A549 (cell line): ENCODE results near the gene NIBAN1. TPM values are rescaled to one million over a fixed set of nuclear protein-coding genes. Genes with fewer than 3 reads are reported as not detected.
"Not testable (repeated sequence)": the region's sequence is repeated elsewhere in the genome, so short reads cannot be mapped to it uniquely, and the experiment has no call there.

Source experiments
- ATAC-seq, 2 experiments: fragments of 200-7000 bp in 1 of 2; fragments of >200 bp in 1 of 2; cut with Nextera tagmentation in 1 of 2; cut with Tn5 transposase in 1 of 2; 3 replicates each; pipeline versions ENCODE4 v1.8.0 to v1.9.1; 2018 to 2020; ENCODE audit warnings: mild to moderate bottlenecking in 1 of 2, moderate library complexity in 1 of 2
- CTCF ChIA-PET: fragments of 300-600 bp; sonication (Branson Sonifier 250); formaldehyde crosslinking; extraction: SDS; loops from one replicate; lab custom pipeline; 2021; ENCODE audit warnings: antibody characterized with exemption, inconsistent platforms; lab: Yijun Ruan, JAX
- POLR2A ChIA-PET: fragments of 350-600 bp; formaldehyde crosslinking; extraction: SDS; loops from one replicate; lab custom pipeline; 2021; ENCODE audit warnings: antibody characterized with exemption, inconsistent platforms; lab: Yijun Ruan, JAX
- DNase-seq, 2 experiments: peaks; one replicate each; pipeline versions ENCODE4 v3.0.0 to v3.0.0-alpha.2; 2011 to 2016; ENCODE audit warnings: low read depth in 1 of 2, low spot score in 1 of 2
- FAIRE-seq: peaks from 2 replicates; lab custom pipeline; 2011; peaks lifted over from hg19 to GRCh38; lab: Jason Lieb, UNC
- H3K27ac ChIP-seq, 2 experiments: fragments of >200 bp; sonication (Bioruptor Twin); formaldehyde crosslinking; 3 replicates each; pipeline ENCODE4 v1.5.1; 2016 to 2017
- H3K4me1 ChIP-seq: fragments of >200 bp; sonication (Bioruptor Twin); formaldehyde crosslinking; 3 replicates; pipeline ENCODE4 v1.6.1; 2016
- H3K4me2 ChIP-seq: fragments of >200 bp; sonication (Bioruptor Twin); formaldehyde crosslinking; 3 replicates; pipeline ENCODE4 v1.6.1; 2016
- H3K4me3 ChIP-seq: fragments of >200 bp; sonication (Bioruptor Twin); formaldehyde crosslinking; 3 replicates; pipeline ENCODE4 v1.5.1; 2016
- H3K9me3 ChIP-seq: fragments of >200 bp; sonication (Bioruptor Twin); formaldehyde crosslinking; 3 replicates; pipeline ENCODE4 v1.6.1; 2016
- EHMT2 ChIP-seq: fragments of 200-600 bp; sonication (generic); IDR thresholded peaks from 2 replicates; pipeline ENCODE4 v1.6.1; 2016; ENCODE audit warnings: antibody characterized with exemption, low read depth, mild to moderate bottlenecking, moderate library complexity
- HDAC2 ChIP-seq: fragments of 200-600 bp; sonication (generic); IDR thresholded peaks from 2 replicates; pipeline ENCODE4 v1.6.1; 2016
- MAFK ChIP-seq: fragments of 450-650 bp; IDR thresholded peaks from 2 replicates; pipeline ENCODE4 v1.6.1; 2014; ENCODE audit not compliant: partially characterized antibody
- MYC ChIP-seq: IDR thresholded peaks from 2 replicates; pipeline ENCODE4 v1.6.1; 2012; ENCODE audit warnings: mild to moderate bottlenecking, inconsistent platforms, low read length, improper control_type of control experiment, borderline replicate concordance
- POLR2AphosphoS2 ChIP-seq: conservative IDR thresholded peaks from 2 replicates; pipeline ENCODE4 v1.6.1; 2012; ENCODE audit warnings: low read length, improper control_type of control experiment, inconsistent platforms
- ZC3H11A ChIP-seq: fragments of 450-650 bp; IDR thresholded peaks from 2 replicates; pipeline ENCODE4 v1.6.1; 2014; ENCODE audit warnings: antibody characterized with exemption, mild to moderate bottlenecking
- WGBS: methylation state at CpG from one replicate; pipeline ENCODE4 v1.1.6; 2017; ENCODE audit errors: missing lambda C conversion rate; 5-methylcytosine and 5-hydroxymethylcytosine counted together
- polyA plus RNA-seq, 4 experiments: library from polyadenylated mRNA; depleted of rRNA in 3 of 4; stranded (reverse); fragments of >200 nt; fragmentation: RNase III in 1 of 4; extraction: RNeasy Plus Mini Kit Qiagen cat#74134 plus additional on column Dnase treatment in 1 of 4; gene quantifications; 2 replicates in 3 of 4; 3 replicates in 1 of 4; pipeline ENCODE4 v1.2.3, GENCODE V29; 2011 to 2017
- TF ChIP-seq, protein P1 (sequence below): IDR thresholded peaks from 2 replicates; pipeline ENCODE4 v1.6.1; 2012; ENCODE audit warnings: low read depth, borderline replicate concordance
- TF ChIP-seq, protein P2 (sequence below): fragments of >200 bp; sonication (Bioruptor Twin); formaldehyde crosslinking; IDR thresholded peaks from 3 replicates; pipeline ENCODE4 v1.5.1; 2016
- TF ChIP-seq, protein P3 (sequence below): fragments of 250-450 bp; sonication (Bioruptor Pico); IDR thresholded peaks from 2 replicates; pipeline ENCODE4 v1.5.0; 2020; ENCODE audit warnings: low read depth, mild to moderate bottlenecking, moderate library complexity
- TF ChIP-seq, protein P4 (sequence below): fragments of 150-350 bp; IDR thresholded peaks from 2 replicates; pipeline ENCODE4 v1.6.1; 2014; ENCODE audit warnings: low read depth, mild to moderate bottlenecking, low read length
- TF ChIP-seq, protein P5 (sequence below): IDR thresholded peaks from 2 replicates; pipeline ENCODE4 v1.6.1; 2012
- TF ChIP-seq, protein P6 (sequence below): fragments of >200 bp; sonication (Bioruptor Twin); formaldehyde crosslinking; IDR thresholded peaks from 2 replicates; pipeline ENCODE4 v1.6.1; 2016

Gene NIBAN1
- polyA plus RNA-seq, 2 of the 4 experiments (the other 2 are of a cell fraction): 0.35 to 12.7 TPM

DNA sequence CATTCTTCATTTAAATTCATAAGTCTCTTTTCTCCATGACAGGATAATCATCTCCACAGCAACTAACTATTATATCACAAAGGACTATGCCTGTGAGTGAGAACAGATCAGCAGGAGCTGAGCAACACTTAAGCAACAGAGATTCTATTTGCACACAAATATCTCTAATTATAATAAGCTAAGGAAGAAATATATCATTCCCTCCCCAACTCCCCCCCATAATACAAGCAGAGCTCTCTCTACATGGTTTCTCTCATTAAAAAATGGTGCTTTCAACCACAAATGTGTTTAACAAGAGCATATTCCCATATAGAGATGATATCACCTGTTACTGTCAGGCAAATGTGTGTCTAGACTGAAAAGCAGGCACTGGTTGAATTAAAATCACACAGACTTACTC is 34.5 kb upstream of the NIBAN1 start (continued):
- TF ChIP-seq, protein P1, sequence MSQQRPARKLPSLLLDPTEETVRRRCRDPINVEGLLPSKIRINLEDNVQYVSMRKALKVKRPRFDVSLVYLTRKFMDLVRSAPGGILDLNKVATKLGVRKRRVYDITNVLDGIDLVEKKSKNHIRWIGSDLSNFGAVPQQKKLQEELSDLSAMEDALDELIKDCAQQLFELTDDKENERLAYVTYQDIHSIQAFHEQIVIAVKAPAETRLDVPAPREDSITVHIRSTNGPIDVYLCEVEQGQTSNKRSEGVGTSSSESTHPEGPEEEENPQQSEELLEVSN: no peak
- TF ChIP-seq, protein P2, sequence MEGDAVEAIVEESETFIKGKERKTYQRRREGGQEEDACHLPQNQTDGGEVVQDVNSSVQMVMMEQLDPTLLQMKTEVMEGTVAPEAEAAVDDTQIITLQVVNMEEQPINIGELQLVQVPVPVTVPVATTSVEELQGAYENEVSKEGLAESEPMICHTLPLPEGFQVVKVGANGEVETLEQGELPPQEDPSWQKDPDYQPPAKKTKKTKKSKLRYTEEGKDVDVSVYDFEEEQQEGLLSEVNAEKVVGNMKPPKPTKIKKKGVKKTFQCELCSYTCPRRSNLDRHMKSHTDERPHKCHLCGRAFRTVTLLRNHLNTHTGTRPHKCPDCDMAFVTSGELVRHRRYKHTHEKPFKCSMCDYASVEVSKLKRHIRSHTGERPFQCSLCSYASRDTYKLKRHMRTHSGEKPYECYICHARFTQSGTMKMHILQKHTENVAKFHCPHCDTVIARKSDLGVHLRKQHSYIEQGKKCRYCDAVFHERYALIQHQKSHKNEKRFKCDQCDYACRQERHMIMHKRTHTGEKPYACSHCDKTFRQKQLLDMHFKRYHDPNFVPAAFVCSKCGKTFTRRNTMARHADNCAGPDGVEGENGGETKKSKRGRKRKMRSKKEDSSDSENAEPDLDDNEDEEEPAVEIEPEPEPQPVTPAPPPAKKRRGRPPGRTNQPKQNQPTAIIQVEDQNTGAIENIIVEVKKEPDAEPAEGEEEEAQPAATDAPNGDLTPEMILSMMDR: no peak

DNA sequence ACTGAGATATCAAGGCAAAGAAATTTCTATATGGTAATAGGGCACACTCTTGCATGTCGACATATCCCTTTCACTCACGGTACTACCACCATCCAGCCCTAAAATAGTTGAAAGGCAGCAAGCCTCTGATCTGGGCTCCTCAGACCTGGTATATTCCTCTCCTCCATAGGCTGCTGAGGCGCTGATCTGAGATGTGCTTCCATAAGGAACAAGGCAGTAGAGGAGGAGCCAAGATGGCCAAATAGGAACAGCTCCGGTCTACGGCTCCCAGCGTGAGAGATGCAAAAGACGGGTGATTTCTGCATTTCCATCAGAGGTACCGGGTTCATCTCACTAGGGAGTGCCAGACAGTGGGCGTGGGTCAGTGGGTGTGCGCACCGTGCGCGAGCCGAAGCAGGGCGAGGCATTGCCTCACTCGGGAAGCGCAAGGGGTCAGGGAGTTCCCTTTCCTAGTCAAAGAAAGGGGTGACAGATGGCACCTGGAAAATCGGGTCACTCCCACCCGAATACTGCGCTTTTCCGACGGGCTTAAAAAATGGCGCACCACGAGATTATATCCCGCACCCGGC is 27.1 kb upstream of the NIBAN1 start:
- H3K4me1 ChIP-seq, H3K4me2 ChIP-seq, POLR2A ChIA-PET, H3K9me3 ChIP-seq, CTCF ChIA-PET, FAIRE-seq, H3K27ac ChIP-seq, ATAC-seq, DNase-seq, H3K4me3 ChIP-seq: not testable (repeated sequence)
- 70% methylated on average over 23 of the region's 26 CpGs for WGBS

DNA sequence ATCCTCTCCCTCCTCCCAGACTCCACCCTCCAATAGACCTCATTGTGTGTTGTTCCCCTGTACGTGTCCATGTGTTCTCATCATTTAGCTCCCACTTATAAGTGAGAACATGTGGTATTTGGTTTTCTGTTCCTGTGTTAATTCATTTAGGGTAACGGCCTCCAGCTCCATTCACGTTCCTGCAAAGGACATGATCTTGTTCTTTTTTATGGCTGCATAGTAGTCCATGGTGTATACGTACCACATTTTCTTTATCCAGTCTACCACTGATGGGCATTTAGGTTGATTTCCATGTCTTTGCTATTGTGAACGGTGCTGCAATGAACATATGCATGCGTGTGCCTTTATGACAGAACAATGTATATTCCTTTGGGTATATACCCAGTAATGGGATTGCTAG is 25.7 kb upstream of the NIBAN1 start:
- H3K4me3 ChIP-seq, POLR2A ChIA-PET, H3K4me1 ChIP-seq, FAIRE-seq, CTCF ChIA-PET, DNase-seq, ATAC-seq, H3K4me2 ChIP-seq, H3K27ac ChIP-seq, H3K9me3 ChIP-seq: not testable (repeated sequence)
- WGBS: 43% methylated on average over 6 of the region's 6 CpGs

DNA sequence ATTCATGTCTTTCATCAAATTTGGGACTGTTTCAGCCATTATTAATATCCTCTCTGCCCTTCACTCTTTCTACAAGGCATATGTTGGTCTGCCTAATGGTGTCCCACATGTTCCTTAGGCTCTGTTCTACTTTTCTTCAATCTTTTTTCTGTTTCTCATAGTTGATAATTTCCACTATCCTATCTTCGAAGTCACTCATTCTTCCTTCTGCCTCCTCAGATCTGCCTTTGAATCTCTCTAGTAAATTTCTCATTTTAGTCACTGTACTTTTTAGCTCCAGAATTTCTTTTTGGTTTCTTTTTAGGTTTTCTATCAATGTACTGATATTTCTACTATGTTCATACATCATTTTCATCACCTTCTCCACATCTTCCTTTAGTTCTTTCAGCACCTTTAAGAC is 20.0 kb upstream of the NIBAN1 start:
- POLR2A ChIA-PET: no interaction called here
- DNase-seq (no peak), ATAC-seq (no peak)

More for the DNA sequence above, 20.0 kb upstream of the NIBAN1 start:
- CTCF ChIA-PET: no interaction called here
- Histone ChIP-seq H3K4me1 (no peaks in the 10 kb centered on the region), H3K9me3 (peaks cover 3% of the 10 kb centered on the region; the same call in 2 of the 3 replicates), H3K4me3 (no peak overlapping the region), H3K27ac (no peak overlapping the region), H3K4me2 (no peak overlapping the region)
- TF ChIP-seq ZC3H11A: no peak
- no peak for TF ChIP-seq MAFK
- no peak for TF ChIP-seq HDAC2
- TF ChIP-seq POLR2AphosphoS2: no peak
- TF ChIP-seq, protein P3, sequence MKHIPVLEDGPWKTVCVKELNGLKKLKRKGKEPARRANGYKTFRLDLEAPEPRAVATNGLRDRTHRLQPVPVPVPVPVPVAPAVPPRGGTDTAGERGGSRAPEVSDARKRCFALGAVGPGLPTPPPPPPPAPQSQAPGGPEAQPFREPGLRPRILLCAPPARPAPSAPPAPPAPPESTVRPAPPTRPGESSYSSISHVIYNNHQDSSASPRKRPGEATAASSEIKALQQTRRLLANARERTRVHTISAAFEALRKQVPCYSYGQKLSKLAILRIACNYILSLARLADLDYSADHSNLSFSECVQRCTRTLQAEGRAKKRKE (CRISPR knock-in tag): no peak
- TF ChIP-seq, protein P4, sequence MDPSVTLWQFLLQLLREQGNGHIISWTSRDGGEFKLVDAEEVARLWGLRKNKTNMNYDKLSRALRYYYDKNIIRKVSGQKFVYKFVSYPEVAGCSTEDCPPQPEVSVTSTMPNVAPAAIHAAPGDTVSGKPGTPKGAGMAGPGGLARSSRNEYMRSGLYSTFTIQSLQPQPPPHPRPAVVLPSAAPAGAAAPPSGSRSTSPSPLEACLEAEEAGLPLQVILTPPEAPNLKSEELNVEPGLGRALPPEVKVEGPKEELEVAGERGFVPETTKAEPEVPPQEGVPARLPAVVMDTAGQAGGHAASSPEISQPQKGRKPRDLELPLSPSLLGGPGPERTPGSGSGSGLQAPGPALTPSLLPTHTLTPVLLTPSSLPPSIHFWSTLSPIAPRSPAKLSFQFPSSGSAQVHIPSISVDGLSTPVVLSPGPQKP: no peak
- TF ChIP-seq, protein P5, sequence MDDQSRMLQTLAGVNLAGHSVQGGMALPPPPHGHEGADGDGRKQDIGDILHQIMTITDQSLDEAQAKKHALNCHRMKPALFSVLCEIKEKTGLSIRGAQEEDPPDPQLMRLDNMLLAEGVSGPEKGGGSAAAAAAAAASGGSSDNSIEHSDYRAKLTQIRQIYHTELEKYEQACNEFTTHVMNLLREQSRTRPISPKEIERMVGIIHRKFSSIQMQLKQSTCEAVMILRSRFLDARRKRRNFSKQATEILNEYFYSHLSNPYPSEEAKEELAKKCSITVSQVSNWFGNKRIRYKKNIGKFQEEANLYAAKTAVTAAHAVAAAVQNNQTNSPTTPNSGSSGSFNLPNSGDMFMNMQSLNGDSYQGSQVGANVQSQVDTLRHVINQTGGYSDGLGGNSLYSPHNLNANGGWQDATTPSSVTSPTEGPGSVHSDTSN: no peak
- no peak for TF ChIP-seq MYC
- no peak for TF ChIP-seq EHMT2
- TF ChIP-seq, protein P6, sequence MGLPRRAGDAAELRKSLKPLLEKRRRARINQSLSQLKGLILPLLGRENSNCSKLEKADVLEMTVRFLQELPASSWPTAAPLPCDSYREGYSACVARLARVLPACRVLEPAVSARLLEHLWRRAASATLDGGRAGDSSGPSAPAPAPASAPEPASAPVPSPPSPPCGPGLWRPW: no peak
- no peak for FAIRE-seq
- WGBS: 13% methylated on average over 1 of the region's 1 CpG
